G401.6 (cell line): ENCODE results near the gene POGZ.
"Not testable (repeated sequence)": the region's sequence is repeated elsewhere in the genome, so short reads cannot be mapped to it uniquely, and the experiment has no call there.

Experiments used
- FAIRE-seq: peaks from 2 replicates; lab custom pipeline; 2012; peaks lifted over from hg19 to GRCh38; lab: Jason Lieb, UNC

The POGZ gene

DNA sequence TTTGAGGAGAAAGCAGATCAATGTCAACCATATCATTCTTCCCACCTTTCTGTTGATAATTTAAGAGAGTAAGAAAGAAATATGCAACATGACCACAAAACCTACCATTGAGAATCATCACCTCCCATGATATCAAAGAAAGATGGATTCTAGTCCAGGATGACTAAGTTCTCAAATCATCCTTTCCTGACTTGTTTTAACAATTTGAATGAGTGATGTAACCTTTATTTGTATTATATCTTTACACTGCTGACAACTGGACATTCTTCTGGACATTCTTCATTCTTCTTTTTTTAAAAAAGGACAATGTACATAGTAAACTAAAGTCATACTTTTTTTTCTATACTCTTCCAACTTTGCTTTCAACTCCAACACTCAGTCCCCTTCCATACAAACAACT lies 50.4 kb downstream of the POGZ start:
- FAIRE-seq = no peak

DNA sequence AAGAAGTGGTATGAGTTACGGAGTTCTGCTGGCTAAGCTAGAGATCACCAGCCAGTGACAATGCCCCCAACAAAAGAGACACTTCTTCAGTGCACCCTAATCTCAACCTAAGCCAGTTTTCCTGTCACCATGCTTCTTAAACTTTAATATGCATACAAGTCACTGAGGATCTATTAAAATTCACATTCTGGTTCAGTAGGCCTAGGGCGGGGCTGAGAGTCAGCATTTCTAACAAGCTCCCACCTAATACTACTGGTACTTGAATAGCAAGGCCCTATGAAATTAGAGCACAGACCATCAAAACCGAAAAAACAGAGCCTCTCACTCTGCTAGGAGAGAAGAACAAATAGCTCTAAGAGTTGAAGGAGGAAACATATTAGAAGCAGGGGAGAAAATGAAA lies 52.0 kb downstream of the POGZ start:
- FAIRE-seq = no peak

DNA sequence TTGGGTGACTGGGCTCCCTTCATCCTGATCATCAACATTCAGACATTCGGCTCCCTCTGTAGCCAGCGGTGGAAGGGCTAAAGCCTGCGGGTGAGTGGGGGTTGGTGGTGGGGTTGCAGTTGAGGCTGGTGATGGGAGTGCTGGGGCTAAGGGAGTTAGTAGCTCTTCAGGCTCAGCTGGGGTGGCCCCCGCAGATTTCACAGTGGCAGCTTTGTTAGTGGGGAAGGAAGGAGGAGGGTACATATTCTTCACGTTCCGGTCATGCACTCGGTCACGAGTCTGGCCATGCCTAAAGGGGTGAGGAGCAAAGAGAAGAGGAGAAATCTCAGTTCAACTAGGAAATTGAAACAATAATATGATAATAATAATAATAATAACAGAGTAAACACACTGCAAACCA lies 53.1 kb downstream of the POGZ start:
- no peak for FAIRE-seq

DNA sequence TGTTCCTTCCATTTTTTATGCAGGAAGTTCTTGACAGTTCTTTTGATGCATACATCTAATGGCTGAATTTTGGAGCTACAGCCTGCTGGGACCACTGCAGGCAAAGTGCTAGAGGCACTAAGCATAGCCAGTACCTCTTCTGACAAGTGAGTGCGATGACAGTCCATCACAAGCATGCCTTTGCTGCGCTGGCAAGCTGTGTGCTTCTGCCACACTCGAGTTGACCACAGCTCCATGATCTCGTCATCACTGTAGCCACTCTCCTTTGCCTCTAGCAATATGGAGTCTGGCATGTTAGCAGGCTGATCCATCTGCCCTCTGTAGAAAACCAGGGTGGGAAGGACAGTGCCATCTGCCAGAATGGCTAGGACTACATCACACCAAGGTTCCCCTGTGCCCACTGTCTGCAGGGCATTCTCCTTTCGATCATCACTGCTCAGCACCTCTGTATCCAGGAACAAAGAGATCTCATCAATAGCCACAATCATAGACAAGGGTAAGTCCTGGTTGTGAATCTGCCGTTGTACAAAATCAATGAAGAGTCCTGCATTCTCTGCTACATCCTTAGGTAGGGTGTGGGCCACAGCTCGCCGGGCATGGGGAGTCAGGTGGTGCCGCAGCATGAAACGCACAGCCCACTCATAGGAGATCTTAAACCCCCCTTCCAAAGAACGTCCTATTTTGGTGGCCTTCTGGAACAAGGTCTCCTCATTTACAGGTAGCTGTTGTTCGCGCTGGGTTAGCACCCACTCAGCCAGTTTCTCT lies 53.9 kb downstream of the POGZ start:
- FAIRE-seq = no peak

DNA sequence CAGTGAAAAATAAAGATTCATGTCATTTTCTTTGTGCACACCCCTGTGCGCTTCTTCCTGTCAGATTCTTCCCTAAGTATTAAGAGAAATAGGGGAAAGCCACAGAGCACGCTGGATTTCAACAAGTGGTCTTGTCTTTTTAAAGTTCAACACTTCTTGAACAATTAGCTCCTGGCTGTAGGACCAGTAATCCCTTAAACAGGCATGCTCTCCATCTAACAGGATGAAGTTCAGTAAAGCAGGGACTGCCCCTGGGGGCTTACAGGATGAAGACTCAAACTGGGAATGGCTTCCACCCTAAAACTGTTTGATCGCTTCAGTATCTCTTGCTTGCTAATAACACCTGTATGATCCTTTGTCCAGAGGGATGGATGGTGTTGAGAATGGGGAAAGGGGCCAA lies 55.7 kb downstream of the POGZ start:
- no peak for FAIRE-seq

DNA sequence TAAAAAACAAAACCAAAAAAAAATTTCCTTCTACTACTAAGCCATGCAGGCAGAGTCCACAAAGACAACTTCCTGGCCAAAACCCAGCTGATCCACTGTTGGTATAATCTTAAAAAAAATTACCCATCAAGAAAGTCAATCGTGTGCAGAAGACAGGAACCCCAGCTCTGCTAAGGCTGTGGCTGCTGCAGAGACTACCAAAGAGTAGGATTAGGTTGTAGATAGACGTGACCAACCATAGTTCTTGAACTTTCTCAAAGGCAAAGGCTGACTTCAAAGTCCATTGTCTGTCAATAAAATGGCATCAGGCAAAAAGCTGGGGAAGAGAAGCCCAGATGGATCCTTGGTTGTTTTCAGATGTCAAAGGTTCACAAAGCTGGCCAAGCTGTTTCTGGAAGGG lies 56.5 kb downstream of the POGZ start:
- FAIRE-seq = no peak

DNA sequence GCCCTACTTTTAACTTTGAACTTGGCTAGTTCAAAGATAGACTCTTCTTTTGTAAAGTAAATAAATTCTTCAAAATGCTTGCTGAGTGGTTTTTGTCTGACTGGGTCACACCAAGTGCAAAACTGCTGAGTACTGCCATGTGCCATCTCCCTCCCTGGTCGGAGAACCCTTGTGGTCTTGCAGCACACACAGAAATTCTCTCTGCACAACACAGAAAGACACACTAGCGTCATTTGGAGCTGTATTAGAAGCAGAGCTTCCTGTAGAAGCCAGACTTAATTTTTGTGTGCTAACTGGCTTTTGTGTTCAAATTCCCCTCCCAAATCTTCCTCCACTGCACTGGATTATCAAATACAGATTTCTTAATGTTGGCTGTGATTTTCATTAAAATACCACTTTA lies 57.4 kb downstream of the POGZ start:
- FAIRE-seq = no peak

DNA sequence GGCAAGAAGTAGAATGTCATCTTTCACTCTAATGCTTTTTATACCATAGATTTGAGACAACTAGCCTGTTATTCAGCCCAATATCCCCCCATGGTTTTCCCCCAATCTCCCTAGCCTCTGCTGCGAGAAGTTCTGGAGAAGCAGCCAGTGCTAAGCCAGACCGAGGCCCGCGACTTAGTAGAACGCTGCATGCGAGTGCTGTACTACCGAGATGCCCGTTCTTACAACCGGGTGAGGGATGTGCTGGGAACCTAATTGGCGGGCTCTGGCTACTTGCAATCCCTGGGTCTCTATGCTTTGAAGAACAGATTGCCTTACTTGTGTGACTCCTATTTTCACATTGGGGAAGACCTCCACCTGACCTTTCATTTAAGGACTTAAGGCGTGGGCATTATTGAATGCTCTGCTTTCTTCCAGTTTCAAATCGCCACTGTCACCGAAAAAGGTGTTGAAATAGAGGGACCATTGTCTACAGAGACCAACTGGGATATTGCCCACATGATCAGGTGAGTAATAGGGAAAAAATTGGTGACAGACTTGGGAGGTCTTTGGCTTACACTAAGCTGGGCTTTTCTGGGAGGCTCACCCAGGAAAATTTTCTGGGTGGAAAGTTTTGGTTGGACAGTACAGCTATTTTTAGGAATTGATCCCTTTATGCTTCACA lies 58.0 kb downstream of the POGZ start:
- no peak for FAIRE-seq

DNA sequence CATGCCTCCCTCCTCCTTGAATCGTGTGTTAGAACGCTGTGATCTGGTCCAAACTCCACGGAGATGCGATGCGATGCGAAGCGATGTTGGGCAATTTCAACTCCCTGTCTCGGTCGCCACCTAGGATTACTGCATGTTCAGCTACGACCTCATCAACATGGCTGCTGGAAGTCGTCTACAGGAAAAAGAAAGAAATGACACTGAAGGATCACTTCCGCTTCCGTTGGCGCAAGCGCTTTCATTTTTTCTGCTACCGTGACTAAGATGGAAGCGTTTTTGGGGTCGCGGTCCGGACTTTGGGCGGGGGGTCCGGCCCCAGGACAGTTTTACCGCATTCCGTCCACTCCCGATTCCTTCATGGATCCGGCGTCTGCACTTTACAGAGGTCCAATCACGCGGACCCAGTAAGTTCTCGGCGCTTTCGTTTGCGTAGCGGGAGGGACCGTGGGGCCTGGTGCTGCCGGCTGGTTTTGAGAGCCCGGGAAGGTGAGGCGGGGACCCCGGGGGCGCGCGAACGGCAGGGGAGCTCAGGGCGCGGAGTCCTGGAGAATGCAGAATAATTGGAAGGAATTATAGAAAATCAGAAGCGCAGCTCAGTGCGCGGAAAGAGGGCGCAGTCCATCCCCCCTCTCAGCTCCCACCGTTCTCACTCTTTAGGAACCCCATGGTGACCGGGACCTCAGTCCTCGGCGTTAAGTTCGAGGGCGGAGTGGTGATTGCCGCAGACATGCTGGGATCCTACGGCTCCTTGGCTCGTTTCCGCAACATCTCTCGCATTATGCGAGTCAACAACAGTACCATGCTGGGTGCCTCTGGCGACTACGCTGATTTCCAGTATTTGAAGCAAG lies 59.7 kb downstream of the POGZ start, which contains the start of gene PSMB4:
TSS of gene PSMB4 (plus strand) at position 250 of the 848 bp plus-strand sequence. CDS start at position 265, 15 bp downstream.
- FAIRE-seq = peak; percentile 89

DNA sequence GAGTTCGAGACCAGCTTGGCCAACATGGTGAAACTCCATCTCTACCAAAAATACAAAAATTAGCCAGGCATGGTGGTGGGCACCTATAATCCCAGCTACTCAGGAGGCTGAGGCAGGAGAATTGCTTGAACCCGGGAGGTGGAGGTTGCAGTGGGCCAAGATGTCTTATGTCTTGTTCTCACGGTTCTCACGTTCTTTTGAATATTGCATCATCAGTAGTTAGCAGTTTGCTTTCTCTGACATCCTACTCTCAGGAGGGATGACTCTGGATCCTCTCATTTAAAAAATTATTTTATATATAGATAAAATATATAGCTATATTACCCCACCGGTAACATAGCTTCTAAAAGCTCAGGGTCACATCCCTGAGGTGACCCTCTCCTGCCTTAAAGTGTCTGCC lies 63.0 kb downstream of the POGZ start:
- FAIRE-seq = not testable (repeated sequence)

DNA sequence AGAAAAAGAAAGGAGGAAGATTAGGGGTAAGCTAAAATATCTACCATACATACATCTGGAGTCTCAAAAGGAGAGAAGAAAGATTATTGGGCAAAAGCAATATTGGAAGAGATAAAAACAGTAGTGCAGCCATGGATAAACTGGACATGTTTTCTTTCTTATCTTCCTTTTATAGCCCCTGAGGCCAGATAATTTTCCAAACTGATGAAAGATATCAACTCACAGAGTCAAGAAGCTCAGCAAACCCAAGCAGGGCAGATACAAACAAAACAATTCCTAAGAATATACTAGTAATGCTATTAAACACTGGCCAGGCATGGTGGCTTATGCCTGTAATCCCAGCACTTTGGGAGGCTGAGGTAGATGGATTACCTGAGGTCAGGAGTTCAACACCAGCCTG lies 65.7 kb downstream of the POGZ start:
- no peak for FAIRE-seq

DNA sequence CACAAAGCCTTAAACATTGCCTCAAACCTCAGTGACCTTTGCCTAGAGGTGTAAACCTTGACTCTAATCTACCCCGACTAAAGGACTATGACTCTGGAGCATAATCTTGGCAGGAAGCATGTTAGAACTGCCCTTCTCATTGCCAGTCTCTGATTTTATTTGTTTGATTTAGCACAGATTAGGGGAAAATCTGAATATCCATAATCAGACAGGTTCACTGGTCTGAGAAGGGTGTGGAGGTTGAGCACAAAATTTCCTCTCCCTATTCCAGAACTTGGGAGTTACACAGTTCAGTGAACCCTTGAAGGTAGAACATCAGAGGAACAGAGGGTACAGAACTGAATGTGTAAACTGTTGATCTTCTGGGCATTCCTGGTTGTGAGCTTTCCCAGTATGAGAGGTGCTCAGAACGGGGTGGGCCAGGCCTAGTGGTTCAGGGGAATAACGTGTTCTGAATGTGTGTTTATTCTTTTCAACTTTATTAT lies 68.2 kb downstream of the POGZ start:
- no peak for FAIRE-seq

DNA sequence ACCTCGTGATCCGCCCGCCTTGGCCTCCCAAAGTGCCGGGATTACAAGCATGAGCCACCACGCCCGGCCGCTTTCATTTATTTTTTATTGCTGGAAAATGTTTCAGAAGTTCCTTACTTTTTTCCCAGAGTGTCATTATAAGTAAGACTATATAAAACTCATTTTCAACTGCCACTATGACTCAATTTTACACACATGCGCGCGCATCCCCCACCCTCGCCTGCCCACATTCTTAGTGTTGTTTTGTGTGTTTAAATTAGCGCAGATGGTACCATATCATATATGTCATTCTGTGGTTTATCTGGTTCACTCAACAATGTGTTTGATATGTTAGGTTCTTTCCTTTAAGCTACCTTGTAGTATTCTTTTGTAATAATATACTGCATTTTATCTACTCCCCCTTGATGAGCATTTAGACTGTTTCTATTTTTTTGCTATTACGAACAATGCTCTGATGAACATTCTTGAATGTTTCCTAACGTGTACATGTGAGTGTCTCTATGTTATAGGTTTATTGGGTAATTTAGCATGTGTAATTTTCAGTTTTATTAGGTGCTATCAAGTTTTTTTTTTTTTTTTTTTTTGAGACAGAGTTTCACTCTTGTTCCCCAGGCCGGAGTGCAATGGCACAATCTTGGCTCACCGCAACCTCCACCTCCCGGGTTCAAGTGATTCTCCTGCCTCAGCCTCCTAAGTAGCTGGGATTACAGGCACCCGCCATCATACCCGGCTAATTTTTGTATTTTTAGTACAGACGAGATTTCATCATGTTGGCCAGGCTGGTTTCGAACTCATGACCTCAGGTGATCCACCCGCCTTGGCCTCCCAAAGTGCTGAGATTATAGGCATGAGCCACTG lies 68.8 kb downstream of the POGZ start:
- not testable (repeated sequence) for FAIRE-seq

DNA sequence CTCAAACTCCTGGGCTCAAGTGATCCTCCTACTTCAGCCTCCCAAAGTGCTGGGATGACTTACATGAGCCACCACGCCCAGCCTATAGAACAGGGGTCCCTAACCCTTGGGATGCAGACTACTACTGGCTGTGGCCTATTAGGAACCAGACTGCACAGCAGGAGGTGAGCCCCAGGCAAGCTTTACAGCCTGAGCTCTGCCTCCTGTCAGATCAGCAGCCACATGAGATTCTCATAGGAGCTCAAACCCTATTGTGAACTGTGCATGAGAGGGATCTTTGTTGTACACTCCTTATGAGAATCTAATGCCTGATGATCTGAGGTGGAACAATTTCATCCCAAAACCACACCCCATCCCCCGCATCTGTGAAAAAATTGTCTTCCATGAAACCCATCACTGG lies 73.3 kb downstream of the POGZ start:
- no peak for FAIRE-seq

DNA sequence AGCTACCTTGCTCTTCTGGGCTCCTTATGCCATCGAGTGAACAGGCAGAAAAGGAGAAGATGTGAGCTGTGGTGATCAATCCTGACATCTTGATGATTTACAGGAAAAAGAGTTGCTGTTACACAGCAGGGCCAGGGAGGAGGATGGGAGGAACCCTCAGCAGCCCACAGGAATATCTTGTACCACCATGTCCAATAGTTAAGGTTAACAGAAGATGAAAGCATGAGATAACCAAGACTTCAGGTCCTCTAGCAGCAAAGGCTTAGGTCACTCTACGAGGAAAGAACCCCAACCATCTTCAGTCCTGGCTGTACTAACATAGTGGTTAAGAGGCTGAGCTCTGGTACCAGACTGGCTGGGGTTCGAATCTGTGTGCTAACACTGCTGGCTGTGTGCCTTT lies 74.7 kb downstream of the POGZ start:
- FAIRE-seq = no peak

DNA sequence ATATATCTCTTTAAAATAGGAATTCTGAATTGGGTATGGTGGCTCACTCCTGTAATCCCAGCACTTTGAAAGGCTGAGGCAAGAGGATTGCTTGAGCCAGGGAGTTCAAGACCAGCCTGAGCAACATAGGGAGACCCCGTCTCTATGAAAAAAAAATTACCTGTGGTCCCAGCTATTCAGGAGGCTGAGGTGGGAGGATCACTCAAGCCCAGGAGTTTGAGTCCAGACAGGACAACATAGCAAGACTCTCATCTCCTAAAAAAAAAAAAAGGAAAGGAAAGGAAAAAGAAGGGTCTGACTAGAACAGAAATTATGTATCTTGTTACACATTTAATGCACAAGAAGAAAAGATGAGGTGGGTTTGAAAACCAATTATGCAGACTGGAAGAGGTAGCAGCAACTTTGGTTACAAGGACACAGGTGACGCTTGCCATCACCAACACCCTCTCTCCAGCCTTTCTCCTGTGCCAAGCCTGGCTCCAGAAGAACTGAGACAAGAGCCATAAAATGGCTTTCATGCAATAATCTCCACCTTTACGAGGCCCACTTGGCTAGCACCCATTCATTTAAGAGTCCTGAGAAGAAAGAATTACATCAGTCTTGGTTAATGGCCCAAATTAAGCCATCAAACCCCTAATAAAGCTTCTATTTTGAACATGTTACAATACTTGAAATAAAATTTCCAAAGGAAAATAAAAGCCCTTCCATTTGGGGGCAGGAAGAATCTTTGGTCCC lies 82.0 kb downstream of the POGZ start:
- FAIRE-seq = no peak

DNA sequence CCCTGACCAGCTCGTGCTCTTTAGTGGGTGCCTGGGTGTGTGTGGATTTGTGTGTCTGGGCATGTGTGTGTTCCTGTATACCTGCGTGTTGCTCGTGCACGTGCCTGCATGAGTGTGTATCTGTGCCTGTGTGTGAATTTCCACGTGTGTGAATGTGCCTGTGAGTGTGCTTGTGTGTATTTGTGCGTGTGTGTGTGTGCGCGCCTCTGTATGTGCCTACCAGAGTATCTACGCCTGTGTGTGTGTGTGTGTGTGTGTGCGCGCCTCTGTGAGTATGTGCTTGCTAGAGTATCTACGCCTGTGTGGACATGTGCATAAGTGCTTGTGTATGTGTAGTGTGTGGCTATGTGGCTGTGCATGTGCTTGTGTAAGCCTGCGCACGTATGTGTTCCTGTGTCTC lies 86.1 kb downstream of the POGZ start:
- no peak for FAIRE-seq

DNA sequence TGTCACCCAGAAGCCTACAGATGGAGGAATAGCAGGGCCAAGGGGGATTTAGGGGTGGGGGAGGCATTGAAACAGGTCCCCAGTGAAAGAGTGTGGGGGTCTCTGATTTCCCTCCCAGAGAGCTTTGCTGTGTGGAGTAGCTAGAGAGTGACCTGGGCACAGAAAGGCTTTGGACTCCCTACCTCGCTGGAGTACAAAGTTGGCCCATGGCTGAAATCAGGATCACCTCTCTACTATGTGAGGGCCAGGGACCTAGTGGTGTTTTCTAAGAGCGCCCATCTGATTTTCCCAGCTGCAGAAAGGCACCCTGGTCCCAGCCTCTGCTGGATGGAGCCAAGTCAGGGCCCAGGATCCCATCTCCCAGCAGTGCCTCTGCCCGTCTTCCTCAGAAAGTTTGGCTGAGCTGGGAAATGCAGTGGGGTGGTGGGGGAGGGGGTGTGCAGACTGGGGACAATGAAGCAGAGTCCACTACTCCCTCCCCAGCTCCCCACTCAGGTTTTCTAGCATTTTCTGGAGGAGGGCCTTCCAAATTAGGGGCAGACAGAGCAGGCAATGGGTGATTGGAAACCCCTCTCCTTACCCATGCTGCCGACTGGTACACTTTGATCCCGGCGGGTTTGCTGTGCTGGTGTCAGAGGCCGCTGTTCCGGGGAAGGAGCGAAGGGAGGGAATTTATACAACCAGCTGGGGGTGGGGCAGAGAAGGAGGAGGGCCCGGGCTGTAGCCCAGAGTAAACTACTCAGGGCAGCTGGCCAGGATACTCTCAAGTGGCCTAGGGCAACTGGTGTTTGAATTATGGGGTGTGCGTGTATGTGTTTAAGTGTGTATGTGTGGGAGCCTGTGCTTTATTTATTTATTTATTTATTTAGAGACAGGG lies 87.0 kb downstream of the POGZ start, which contains the start of gene SELENBP1:
TSS of gene SELENBP1 (minus strand) at position 648 of the 877 bp plus-strand sequence. CDS start at position 584, 64 bp downstream.
- no peak for FAIRE-seq

DNA sequence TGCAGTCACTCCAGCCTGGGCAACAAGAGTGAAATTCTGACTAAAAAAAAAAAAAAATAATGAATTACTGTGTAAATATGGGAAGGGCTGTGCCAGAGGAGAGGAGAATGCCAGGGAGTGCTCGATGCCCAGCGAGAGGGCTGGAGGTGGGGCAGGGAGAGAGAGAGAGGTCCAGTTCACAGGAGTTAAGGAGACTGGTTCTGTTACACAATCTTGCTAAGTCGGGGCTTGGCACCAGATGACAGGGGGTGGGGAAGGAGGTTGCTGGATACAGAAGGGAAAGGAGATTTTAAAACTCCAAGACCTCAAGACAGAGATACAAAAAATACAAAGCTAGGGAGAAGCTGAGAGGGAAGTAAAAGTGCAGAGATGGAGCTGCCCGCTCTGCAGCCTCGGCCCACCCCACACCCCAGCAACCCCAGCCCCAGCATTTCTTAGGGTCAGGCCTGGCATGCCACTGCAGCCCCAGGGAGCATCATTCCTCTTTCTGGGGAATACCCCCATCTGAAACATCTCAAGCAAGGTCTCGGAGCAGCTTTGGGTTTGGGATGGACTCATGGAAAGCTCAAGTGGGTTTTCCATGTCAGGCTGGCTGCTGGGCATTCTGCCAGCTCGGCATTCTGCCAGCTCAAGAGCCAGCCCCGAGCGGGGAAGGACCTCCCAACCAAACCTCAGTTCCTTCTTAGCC lies 87.8 kb downstream of the POGZ start:
- FAIRE-seq = no peak
